Measurements from ENCODE around the gene ATXN1. TPM values are rescaled to one million over a fixed set of nuclear protein-coding genes. Genes with fewer than 3 reads are reported as not detected.

ATXN1 gene
- total and polyA plus RNA-seq, 2 of the 8 experiments (the other 6 are each of a cell fraction or from before 2014, with no cell fraction given), result 1.6 to 4.0 TPM

DNA sequence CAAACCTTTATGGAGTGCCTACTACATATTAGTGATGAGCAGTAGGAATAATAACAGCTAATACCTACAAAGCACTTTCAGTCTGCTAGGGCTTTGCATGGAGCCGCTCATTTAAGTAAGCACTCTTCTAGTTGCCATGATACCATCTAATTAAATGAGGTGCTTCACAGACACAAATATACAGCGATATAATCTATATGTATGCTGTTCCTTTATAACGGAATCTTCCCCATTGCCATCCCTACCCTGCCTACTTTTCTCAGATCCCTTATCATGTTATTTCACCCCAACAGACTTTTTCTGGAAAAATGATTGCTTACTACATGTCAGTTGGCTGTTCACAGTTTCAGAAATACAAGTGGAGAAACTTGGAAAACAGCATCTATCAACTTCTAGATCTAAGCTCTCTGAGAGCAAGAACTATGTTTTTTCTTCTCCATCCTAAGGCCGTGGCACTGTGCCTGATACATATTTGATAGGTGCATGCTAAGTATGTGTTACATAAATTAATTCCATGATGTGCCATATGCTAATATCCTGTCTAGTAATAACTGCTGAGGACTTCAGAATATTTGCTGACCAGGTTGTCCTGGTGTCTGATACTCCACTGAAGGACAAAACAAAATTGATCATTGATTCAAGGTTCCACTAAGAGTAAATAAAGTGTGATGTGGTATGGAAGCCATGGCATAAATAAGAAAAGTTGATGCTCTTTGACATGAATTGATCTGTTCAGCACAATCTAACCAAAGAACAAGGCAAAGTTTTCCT is 398.3 kb downstream of the ATXN1 start:
- FAIRE-seq (no peak), DNase-seq (ENCODE audit: low read depth in 1 of 2, low spot score in 2 of 2) (no peak)
- H3K18ac ChIP-seq (ENCODE audit: extremely low read depth, low read length), result no peak overlapping the region
- no peak overlapping the region for H4K8ac ChIP-seq (ENCODE audit: extremely low read depth, insufficient read depth, low read length)
- no peak overlapping the region for H3K4ac ChIP-seq (replicated peaks; ENCODE audit: insufficient read length, low read depth, low read length)
- no peak overlapping the region for H2BK5ac ChIP-seq (ENCODE audit: low read depth, low read length)
- H3K14ac ChIP-seq (ENCODE audit: insufficient read length), result no peak overlapping the region
- ChIA-PET CTCF (ENCODE audit: partially characterized antibody) (no interaction called here), POLR2A (ENCODE audit: partially characterized antibody) (no interaction called here)
- H3K4me2 ChIP-seq (ENCODE audit: insufficient read depth in 1 of 2, low read depth in 2 of 2, low read length in 2 of 2), result no peak overlapping the region
- no peak overlapping the region for H3K23ac ChIP-seq (ENCODE audit: insufficient read length)
- no peak overlapping the region for H3K4me3 ChIP-seq (ENCODE audit: extremely low read depth in 1 of 4, insufficient read depth in 2 of 4, low read depth in 3 of 4, low read length in 4 of 4)
- H2BK20ac ChIP-seq (ENCODE audit: low read length), result no peak overlapping the region
- no peak overlapping the region for H3K9ac ChIP-seq (replicated peaks in 1 of 4; ENCODE audit: extremely low read depth in 1 of 4, low read depth in 3 of 4, low read length in 3 of 4)
- no peak overlapping the region for H2AK5ac ChIP-seq (ENCODE audit: low read depth, low read length)
- H3K4me1 ChIP-seq (replicated peaks in 1 of 4; ENCODE audit: control insufficient read depth in 3 of 4, insufficient read depth in 4 of 4, low read length in 3 of 4), result no peaks in the 10 kb centered on the region
- H3K56ac ChIP-seq (replicated peaks; ENCODE audit: insufficient read length, low read depth, low read length), result no peak overlapping the region
- H2BK12ac ChIP-seq (ENCODE audit: low read depth, low read length), result no peak overlapping the region
- H4K91ac ChIP-seq (replicated peaks; ENCODE audit: insufficient read length, low read length), result no peak overlapping the region
- H2BK120ac ChIP-seq (replicated peaks; ENCODE audit: low read depth, low read length), result no peak overlapping the region
- H2BK15ac ChIP-seq (ENCODE audit: low read length), result no peak overlapping the region
- no peaks in the 10 kb centered on the region for H3K79me1 ChIP-seq (ENCODE audit: low read depth, low read length)
- no peaks in the 10 kb centered on the region for H3K23me2 ChIP-seq (ENCODE audit: low read depth, low read length)
- H4K20me1 ChIP-seq (replicated peaks in 1 of 2; ENCODE audit: control insufficient read depth in 1 of 2, insufficient read depth in 2 of 2, low read length in 2 of 2), result no peaks in the 10 kb centered on the region
- 90% methylated on average over 4 of the region's 4 CpGs; no CpG with 5 or more reads in 1 of the 2 experiments for WGBS, 2 experiments (ENCODE audit: extremely low coverage in 1 of 2, insufficient coverage in 1 of 2, insufficient read length in 1 of 2, insufficient replicate concordance in 2 of 2, low coverage in 1 of 2, low lambda C conversion rate in 2 of 2, missing lambda C conversion rate in 1 of 2)
- no peaks in the 10 kb centered on the region for H3K9me3 ChIP-seq (ENCODE audit: insufficient read depth in 2 of 2, low read depth in 1 of 2, low read length in 1 of 2)
- H3K27ac ChIP-seq (ENCODE audit: low read depth, low read length), result no peak overlapping the region
- H4K5ac ChIP-seq (ENCODE audit: insufficient read length, low read depth, low read length), result no peak overlapping the region
- no peaks in the 10 kb centered on the region for H3K79me2 ChIP-seq (ENCODE audit: control insufficient read depth in 1 of 2, insufficient read depth in 2 of 2, low read length in 2 of 2)
- no peaks in the 10 kb centered on the region for H3K36me3 ChIP-seq (ENCODE audit: control insufficient read depth in 2 of 4, insufficient read depth in 4 of 4, low read length in 3 of 4)
- H2AFZ ChIP-seq (ENCODE audit: low read length), result no peak overlapping the region
- no peaks in the 10 kb centered on the region for H3K27me3 ChIP-seq (replicated peaks in 1 of 4; ENCODE audit: control insufficient read depth in 3 of 4, extremely low read depth in 1 of 4, insufficient read depth in 3 of 4, low read length in 3 of 4)
- TF ChIP-seq ATF2 (IDR thresholded peaks at IDR 0.05; ENCODE audit: low read length) (no peak), TEAD4 (IDR thresholded peaks at IDR 0.05; ENCODE audit: low read depth, low read length) (no peak), SIRT6 (IDR thresholded peaks at IDR 0.05; ENCODE audit: low read length) (no peak), BACH1 (IDR thresholded peaks at IDR 0.05; ENCODE audit: low read length) (no peak), TAF7 (optimal IDR thresholded peaks at IDR 0.05; ENCODE audit: borderline replicate concordance, low read depth, low read length) (no peak), CTBP2 (IDR thresholded peaks at IDR 0.05; ENCODE audit: borderline replicate concordance, insufficient read depth, insufficient read length, low read length) (no peak), NRF1 (IDR thresholded peaks at IDR 0.05; ENCODE audit: low read depth, low read length) (no peak), PHF8 (conservative IDR thresholded peaks at IDR 0.05; ENCODE audit: low read depth, low read length) (no peak)
